ENCODE measurements around the gene NR2C1.

GRCh38 chr12:95116341-95116740, 42.9 kb upstream of the NR2C1 start:
- TF ChIP-seq CTCF (IDR thresholded peaks at IDR 0.05; ENCODE audit: low read depth, low read length) = no peak
- no peak for TF ChIP-seq EZH2phosphoT487 (IDR thresholded peaks at IDR 0.05; ENCODE audit: low read depth)
